ENCODE results near the gene BCL2L11.

- TF ChIP-seq, protein P1, sequence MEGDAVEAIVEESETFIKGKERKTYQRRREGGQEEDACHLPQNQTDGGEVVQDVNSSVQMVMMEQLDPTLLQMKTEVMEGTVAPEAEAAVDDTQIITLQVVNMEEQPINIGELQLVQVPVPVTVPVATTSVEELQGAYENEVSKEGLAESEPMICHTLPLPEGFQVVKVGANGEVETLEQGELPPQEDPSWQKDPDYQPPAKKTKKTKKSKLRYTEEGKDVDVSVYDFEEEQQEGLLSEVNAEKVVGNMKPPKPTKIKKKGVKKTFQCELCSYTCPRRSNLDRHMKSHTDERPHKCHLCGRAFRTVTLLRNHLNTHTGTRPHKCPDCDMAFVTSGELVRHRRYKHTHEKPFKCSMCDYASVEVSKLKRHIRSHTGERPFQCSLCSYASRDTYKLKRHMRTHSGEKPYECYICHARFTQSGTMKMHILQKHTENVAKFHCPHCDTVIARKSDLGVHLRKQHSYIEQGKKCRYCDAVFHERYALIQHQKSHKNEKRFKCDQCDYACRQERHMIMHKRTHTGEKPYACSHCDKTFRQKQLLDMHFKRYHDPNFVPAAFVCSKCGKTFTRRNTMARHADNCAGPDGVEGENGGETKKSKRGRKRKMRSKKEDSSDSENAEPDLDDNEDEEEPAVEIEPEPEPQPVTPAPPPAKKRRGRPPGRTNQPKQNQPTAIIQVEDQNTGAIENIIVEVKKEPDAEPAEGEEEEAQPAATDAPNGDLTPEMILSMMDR (IDR thresholded peaks at IDR 0.05; ENCODE audit: low read depth, low read length) = no peak
- TF ChIP-seq EZH2phosphoT487 (IDR thresholded peaks at IDR 0.05; ENCODE audit: low read depth) = no peak
These were observed 24.5 kb downstream of the BCL2L11 start for GRCh38 chr2:111145103-111145760.
